Right ventricle myocardium superior (tissue), 1 donor: Measurements from ENCODE around the gene SPINT4. TPM values are rescaled to one million over a fixed set of nuclear protein-coding genes. Genes with fewer than 3 reads are reported as not detected.
"Not testable (repeated sequence)": the region's sequence is repeated elsewhere in the genome, so short reads cannot be mapped to it uniquely, and the experiment has no call there.

Experiments used
- ATAC-seq: fragments of 200-7000 bp; cut with Tn5 transposase; one replicate; pipeline ENCODE4 v1.9.1; 2020; ENCODE audit warnings: mild to moderate bottlenecking; ENCODE audit not compliant: poor library complexity
- DNase-seq: peaks from one replicate; pipeline ENCODE4 v3.0.0-alpha.2; 2020
- intact Hi-C: fragments of 100-400 bp; cut with DNase I; formaldehyde crosslinking; loops from one replicate; pipeline ENCODE4 v1.11.2; 2022
- microRNA-seq: library from miRNA; unstranded; fragments of <30 nt; microRNA quantifications from one replicate; pipeline ENCODE4 v1.2.0, GENCODE V29; 2020
- total RNA-seq: library from RNA; stranded (reverse); fragmentation: NEBNext Ultra II Directional; extraction: Animal tissue kit (Norgen Biotek cat#: 25700); gene quantifications from one replicate; pipeline ENCODE4 v1.2.1, GENCODE V29; 2021
- donor health status: DM: no; HTN: yes; CAD: no; lungs with severe emphysema.

SPINT4 gene
- total RNA-seq, 1 donor from 2014 or later = not detected

DNA sequence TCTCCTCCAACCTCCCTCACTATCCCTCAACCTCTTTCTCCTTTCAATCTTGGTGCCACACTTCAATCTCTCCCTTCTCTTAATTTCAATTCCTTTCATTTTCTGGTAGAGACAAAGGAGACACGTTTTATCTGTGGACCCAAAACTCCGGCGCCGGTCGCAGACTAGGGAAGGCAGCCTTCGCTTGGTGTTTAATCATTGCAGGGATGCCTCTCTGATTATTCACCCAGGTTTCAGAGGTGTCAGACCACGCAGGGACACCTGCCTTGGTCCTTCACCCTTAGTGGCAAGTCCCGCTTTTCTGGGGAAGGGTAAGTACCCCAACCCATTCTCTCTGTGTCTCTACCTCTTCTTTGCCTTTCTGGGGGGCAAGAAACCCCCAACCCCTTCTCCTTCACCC lies 37.8 kb downstream of the SPINT4 start:
- ATAC-seq, intact Hi-C loops, DNase-seq: not testable (repeated sequence)

DNA sequence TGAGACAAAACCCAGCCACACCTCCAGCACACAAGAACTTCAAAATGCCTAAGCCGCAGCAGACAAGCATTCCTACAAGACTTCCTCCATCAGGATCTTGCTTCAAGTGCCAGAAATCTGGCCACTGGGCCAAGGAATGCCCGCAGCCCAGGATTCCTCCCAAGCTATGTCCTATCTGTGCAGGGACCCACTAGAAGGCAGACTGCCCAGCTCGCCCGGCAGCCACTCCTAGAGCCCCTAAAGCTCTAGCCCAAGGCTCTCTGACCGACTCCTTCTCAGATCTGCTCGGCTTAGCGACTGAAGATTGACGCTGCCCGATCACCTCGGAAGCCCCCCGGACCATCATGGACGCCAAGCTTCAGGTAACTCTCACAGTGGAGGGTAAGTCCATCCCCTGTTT lies 39.8 kb downstream of the SPINT4 start:
- ATAC-seq, DNase-seq, intact Hi-C loops: not testable (repeated sequence)

DNA sequence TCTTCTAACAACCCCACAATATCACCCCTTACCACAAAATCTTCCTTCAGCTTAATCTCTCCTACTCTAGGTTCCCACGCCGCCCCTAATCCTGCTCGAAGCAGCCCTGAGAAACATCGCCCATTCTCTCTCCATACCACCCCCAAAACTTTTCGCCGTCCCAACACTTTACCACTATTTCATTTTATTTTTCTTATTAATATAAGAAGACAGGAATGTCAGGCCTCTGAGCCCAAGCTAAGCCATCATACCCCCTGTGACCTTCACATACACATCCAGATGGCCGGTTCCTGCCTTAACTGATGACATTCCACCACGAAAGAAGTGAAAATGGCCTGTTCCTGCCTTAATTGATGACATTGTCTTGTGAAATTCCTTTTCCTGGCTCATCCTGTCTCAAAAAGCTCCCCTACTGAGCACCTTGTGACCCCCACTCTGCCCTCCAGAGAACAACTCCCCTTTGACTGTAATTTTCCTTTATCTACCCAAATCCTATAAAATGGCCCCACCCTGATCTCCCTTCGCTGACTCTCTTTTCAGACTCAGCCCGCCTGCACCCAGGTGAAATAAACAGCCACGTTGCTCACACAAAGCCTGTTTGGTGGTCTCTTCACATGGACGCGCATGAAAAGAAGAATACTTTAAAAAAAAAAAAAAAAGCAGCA lies 42.6 kb downstream of the SPINT4 start:
- DNase-seq, ATAC-seq, intact Hi-C loops: not testable (repeated sequence)

DNA sequence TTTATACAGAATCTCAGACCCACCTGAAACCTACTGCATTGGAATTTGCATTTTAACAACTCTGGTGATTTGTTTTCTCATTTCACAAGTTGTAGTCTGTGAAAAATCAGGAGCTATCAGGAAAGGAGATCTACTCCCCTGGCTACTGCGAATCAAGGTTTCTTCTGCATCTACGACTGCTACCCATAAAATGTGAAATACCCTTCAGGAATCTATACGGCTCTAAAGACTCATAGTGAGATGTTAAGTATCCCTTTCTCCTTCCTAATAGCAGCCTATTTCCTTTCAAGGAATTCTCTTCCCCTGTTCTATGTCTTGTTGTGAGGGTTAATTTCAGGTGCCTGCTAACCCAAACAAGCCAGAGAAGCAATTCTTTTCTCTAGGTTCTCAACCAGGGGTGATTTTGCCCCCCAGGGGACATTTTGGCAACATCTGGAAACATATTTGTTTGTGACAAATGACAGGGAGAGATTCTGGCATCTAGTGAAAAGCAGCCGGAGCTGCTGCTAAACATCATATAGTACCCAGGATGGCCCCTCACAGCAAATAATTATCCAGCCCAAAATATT lies 43.2 kb downstream of the SPINT4 start:
- intact Hi-C loops = no loop called here
- ATAC-seq = no peak
- DNase-seq = no peak

DNA sequence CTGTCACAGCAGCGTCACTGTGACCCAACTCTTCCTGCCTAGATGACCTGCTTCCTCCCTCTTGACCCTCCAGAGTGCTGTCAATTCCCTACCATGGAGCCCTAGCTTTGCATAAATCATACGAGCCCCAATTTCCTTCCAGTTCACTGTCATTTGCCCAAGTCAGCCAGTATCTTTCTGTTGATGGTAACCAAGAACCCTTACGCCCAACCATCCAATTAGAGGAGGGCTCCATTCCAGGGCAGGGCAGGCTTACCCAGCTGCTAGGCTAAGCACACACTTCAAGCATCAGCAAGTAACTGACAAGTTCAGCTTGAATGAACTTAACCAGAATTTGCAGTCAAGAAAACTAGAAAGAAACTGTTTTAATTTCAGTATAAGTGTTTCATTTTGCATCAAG lies 43.8 kb downstream of the SPINT4 start:
- no peak for ATAC-seq
- intact Hi-C loops = no loop called here
- DNase-seq = no peak

DNA sequence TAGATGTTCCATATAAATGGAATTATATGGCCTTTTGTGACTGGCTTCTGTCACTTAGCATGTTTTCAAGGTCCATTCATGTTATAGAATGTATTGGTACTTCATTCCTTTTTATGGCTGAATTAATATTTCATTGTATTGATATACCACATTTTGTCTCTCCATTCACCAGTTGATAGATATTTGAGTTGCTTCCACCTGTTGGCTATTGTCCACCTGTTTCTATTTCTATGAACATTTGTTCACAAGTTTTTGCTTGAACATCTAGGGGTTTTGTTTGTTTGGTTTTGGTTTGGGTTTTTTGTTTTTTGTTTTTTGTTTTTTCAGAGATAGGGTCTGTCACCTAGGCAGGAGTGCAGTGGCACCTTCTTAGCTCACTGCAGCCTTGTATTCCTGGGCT lies 46.3 kb downstream of the SPINT4 start:
- ATAC-seq (no peak), DNase-seq (no peak)
- intact Hi-C loops = no loop called here

DNA sequence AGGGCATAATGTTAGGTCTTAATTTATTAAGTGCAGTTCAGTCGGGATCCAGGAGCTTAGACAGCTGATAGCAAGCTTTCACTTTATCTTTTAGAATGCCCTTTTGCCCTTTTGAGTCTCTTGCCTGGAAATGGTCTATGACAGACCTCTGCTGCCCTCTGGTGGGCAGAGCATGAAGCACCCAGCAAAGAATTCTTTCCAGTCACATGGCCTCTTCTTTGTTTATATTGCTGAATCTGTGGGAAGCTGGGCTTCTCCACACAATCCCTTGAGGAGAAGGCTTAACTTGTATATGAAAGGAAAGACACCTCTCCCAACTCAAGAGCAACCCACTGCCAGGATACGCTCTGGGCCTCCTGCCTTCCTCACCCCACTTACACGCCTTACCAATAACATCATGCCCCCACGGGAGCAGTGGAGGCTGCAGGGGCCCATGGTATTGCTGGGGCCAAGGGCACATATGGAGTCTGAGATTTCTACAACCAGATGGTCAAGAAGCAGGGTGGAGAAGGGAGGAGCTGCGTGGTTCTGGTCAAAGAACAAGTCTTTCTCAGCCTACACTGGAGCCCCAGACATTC lies 49.1 kb downstream of the SPINT4 start:
- DNase-seq (peak; percentile 80), ATAC-seq (peak; percentile 91)
- intact Hi-C loops = loop anchor here (2.0 kb wide), 1 partner anchor 452 kb away; no protein-coding TSS in a partner anchor

DNA sequence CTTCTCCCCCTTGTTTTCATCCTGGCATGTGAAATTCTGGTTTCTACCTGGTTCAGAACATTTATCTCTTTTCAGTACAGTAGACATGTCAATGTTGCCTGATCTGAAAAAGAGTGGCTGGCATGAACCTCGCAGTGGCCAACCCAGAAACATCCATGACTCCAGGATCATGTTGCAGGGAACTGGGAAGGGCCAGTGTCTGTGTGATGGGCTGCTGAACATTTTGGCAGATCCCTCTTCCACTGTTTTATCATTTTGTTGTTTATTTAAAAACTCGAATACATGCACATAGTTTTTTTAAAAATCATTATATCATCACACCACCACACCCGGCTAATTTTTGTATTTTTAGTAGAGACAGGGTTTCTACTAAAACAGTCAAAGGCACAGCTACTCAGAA lies 50.5 kb downstream of the SPINT4 start:
- intact Hi-C loops = no loop called here

DNA sequence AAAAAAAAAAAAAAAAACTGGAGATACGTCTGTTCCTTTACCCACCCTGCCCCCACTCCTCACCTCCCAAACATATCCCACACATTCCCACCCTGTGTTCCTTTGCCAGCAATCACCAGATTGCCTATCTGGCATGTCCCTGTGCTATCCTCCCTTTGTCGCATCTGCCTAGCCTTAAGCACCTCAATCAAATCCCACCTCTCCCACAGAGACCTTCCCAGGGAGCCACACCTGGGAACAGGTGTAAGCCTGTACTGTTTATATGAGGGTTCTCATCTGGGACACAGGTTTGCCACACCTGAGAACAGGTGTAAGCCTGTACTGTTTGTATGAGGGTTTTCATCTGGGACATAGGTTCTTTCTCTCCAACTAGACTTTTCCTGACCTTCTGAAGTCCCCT lies 52.8 kb downstream of the SPINT4 start:
- intact Hi-C loops = no loop called here
- DNase-seq (no peak), ATAC-seq (no peak)

More for the DNA sequence above, 50.5 kb downstream of the SPINT4 start:
- DNase-seq (no peak), ATAC-seq (no peak)

DNA sequence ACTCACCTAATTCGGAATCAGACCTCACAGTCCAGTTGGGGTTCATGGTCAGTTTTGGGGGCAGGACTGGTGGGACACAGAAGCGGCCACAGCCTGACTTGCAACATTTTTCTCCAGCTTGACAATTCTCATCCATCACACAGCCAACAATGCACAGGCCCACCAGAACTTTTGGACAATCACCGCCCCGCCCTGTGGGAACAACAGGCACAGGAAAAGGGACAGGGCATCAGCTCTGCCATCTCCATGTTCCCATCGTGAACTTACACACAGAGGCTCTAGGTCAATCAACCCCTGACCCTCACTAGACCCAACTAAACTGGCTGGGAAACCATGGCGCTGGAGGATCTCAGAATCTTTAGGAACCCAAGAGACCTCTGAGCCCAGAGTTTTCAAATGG lies 53.3 kb downstream of the SPINT4 start:
- DNase-seq = no peak
- ATAC-seq = no peak
- intact Hi-C loops = no loop called here

Small RNA genes lying within 50 kb of the gene (microRNA-seq; reads per million reads assigned to microRNA genes)
- gene MIR3617 = not detected

Other genes starting within 250 kb of the SPINT4 start
- not detected for gene SPINT3, start 206.7 kb upstream of the SPINT4 start, total RNA-seq
- not detected for gene WFDC6, start 182.9 kb upstream of the SPINT4 start, total RNA-seq
- not detected for gene EPPIN, start 174.9 kb upstream of the SPINT4 start, total RNA-seq
- not detected for gene WFDC8, start 143.1 kb upstream of the SPINT4 start, total RNA-seq
- gene WFDC10A, start 92.6 kb upstream of the SPINT4 start, total RNA-seq = not detected
- gene WFDC9, start 91.1 kb upstream of the SPINT4 start, total RNA-seq = not detected
- not detected for gene WFDC11, start 52.1 kb upstream of the SPINT4 start, total RNA-seq
- not detected for gene WFDC13, start 20.3 kb upstream of the SPINT4 start, total RNA-seq
- not detected for gene WFDC10B, start 17.3 kb upstream of the SPINT4 start, total RNA-seq
- gene WFDC3, start 69.5 kb downstream of the SPINT4 start, total RNA-seq = 0.54 TPM
- 14.5 TPM for gene DNTTIP1, start 69.6 kb downstream of the SPINT4 start, total RNA-seq
- gene UBE2C, start 90.3 kb downstream of the SPINT4 start, total RNA-seq = 1.1 TPM
- gene TNNC2, start 105.0 kb downstream of the SPINT4 start, total RNA-seq = 0.43 TPM
- 22.1 TPM for gene SNX21, start 111.5 kb downstream of the SPINT4 start, total RNA-seq
- gene ACOT8, start 135.0 kb downstream of the SPINT4 start, total RNA-seq = 28.1 TPM
- gene ZSWIM3, start 135.3 kb downstream of the SPINT4 start, total RNA-seq = 1.4 TPM
- gene ZSWIM1, start 158.9 kb downstream of the SPINT4 start, total RNA-seq = 10.1 TPM
- gene SPATA25, start 165.3 kb downstream of the SPINT4 start, total RNA-seq = 1.7 TPM
- 6.5 TPM for gene NEURL2, start 168.9 kb downstream of the SPINT4 start, total RNA-seq
- 113 TPM for gene CTSA, start 169.0 kb downstream of the SPINT4 start, total RNA-seq
- gene PLTP, start 189.8 kb downstream of the SPINT4 start, total RNA-seq = 118 TPM
- 21.8 TPM for gene PCIF1, start 212.3 kb downstream of the SPINT4 start, total RNA-seq
- 7.6 TPM for gene ZNF335, start 249.9 kb downstream of the SPINT4 start, total RNA-seq